Liver (tissue), 9 donors: ENCODE data around the gene RELB. TPM values are rescaled to one million over a fixed set of nuclear protein-coding genes. Genes with fewer than 3 reads are reported as not detected.

Source experiments
- DNase-seq: peaks from one replicate; pipeline ENCODE4 v3.0.0-alpha.2; 2017; ENCODE audit warnings: low spot score
- H3K27ac ChIP-seq, 2 donors: one replicate each; pipeline ENCODE4 v1.7.0; 2013; ENCODE audit warnings: inconsistent platforms in 2 of 2, low read length in 2 of 2, control low read depth in 1 of 2, low read depth in 1 of 2, mild to moderate bottlenecking in 1 of 2
- H3K27me3 ChIP-seq, 4 donors: one replicate each; pipeline versions ENCODE4 v1.6.1 to v1.7.0; 2013; ENCODE audit warnings: low read length in 3 of 4, inconsistent platforms in 1 of 4, mild to moderate bottlenecking in 1 of 4, moderate library complexity in 1 of 4; ENCODE audit not compliant: control insufficient read depth in 4 of 4, insufficient read depth in 4 of 4
- H3K36me3 ChIP-seq, 4 donors: one replicate each; pipeline versions ENCODE4 v1.6.1 to v1.7.0; 2013; ENCODE audit warnings: low read length in 3 of 4, mild to moderate bottlenecking in 3 of 4, low read depth in 1 of 4, moderate library complexity in 1 of 4; ENCODE audit not compliant: control insufficient read depth in 4 of 4, insufficient read depth in 3 of 4
- H3K4me1 ChIP-seq, 4 donors: one replicate each; pipeline versions ENCODE4 v1.6.1 to v1.7.0; 2013; ENCODE audit warnings: low read length in 3 of 4, mild to moderate bottlenecking in 3 of 4, moderate library complexity in 1 of 4; ENCODE audit not compliant: control insufficient read depth in 4 of 4, insufficient read depth in 4 of 4
- H3K4me3 ChIP-seq, 3 donors: one replicate each; pipeline versions ENCODE4 v1.6.1 to v1.7.0; 2013; ENCODE audit warnings: low read length in 3 of 3, control low read depth in 1 of 3, low read depth in 1 of 3, mild to moderate bottlenecking in 1 of 3
- H3K9ac ChIP-seq, 2 donors: one replicate each; pipeline ENCODE4 v1.7.0; 2013; ENCODE audit warnings: low read length in 2 of 2, mild to moderate bottlenecking in 2 of 2, moderate library complexity in 2 of 2, control low read depth in 1 of 2, low read depth in 1 of 2
- H3K9me3 ChIP-seq, 4 donors: one replicate each; pipeline versions ENCODE4 v1.6.1 to v1.7.0; 2013; ENCODE audit warnings: low read length in 3 of 4; ENCODE audit not compliant: control insufficient read depth in 4 of 4
- ATF3 ChIP-seq: IDR thresholded peaks from 2 replicates; pipeline ENCODE4 v1.6.1; 2016; ENCODE audit warnings: antibody characterized with exemption
- CTCF ChIP-seq: fragments of 150-350 bp; IDR thresholded peaks from 2 replicates; pipeline ENCODE4 v1.5.1; 2017; ENCODE audit warnings: improper control_type of control experiment, low read depth, low read length; ENCODE audit not compliant: missing input control
- EGR1 ChIP-seq, 2 donors: IDR thresholded peaks; 2 replicates each; pipeline ENCODE4 v1.6.1; 2016 to 2018; ENCODE audit warnings: antibody characterized with exemption in 2 of 2, low read depth in 2 of 2
- FOXA1 ChIP-seq: IDR thresholded peaks from 2 replicates; pipeline ENCODE4 v1.6.1; 2016; ENCODE audit warnings: antibody characterized with exemption
- FOXA2 ChIP-seq: IDR thresholded peaks from 2 replicates; pipeline ENCODE4 v1.6.1; 2016; ENCODE audit warnings: antibody characterized with exemption
- GABPA ChIP-seq, 2 donors: IDR thresholded peaks in 1 of 2; conservative IDR thresholded peaks in 1 of 2; 2 replicates each; pipeline ENCODE4 v1.6.1; 2016; ENCODE audit warnings: antibody characterized with exemption in 2 of 2, mild to moderate bottlenecking in 1 of 2, moderate library complexity in 1 of 2
- HNF4A ChIP-seq, 2 donors: conservative IDR thresholded peaks; 2 replicates each; pipeline ENCODE4 v1.6.1; 2016; ENCODE audit warnings: antibody characterized with exemption in 2 of 2, mild to moderate bottlenecking in 2 of 2
- HNF4G ChIP-seq: IDR thresholded peaks from 2 replicates; pipeline ENCODE4 v1.6.1; 2016; ENCODE audit warnings: antibody characterized with exemption
- JUND ChIP-seq, 2 donors: IDR thresholded peaks; 2 replicates each; pipeline ENCODE4 v1.6.1; 2016; ENCODE audit warnings: antibody characterized with exemption in 2 of 2
- MAX ChIP-seq: IDR thresholded peaks from 2 replicates; pipeline ENCODE4 v1.6.1; 2016; ENCODE audit warnings: antibody characterized with exemption
- NR2F2 ChIP-seq: IDR thresholded peaks from 2 replicates; pipeline ENCODE4 v1.6.1; 2016; ENCODE audit warnings: antibody characterized with exemption
- RAD21 ChIP-seq, 2 donors: IDR thresholded peaks; 2 replicates each; pipeline ENCODE4 v1.6.1; 2016; ENCODE audit warnings: antibody characterized with exemption in 2 of 2, mild to moderate bottlenecking in 2 of 2
- REST ChIP-seq: IDR thresholded peaks from 2 replicates; pipeline ENCODE4 v1.6.1; 2016; ENCODE audit warnings: antibody characterized with exemption, mild to moderate bottlenecking
- RXRA ChIP-seq, 2 donors: IDR thresholded peaks; 2 replicates each; pipeline ENCODE4 v1.6.1; 2017 to 2018; ENCODE audit warnings: antibody characterized with exemption in 2 of 2, mild to moderate bottlenecking in 1 of 2
- SP1 ChIP-seq: IDR thresholded peaks from 2 replicates; pipeline ENCODE4 v1.6.1; 2018; ENCODE audit warnings: antibody characterized with exemption, mild to moderate bottlenecking
- TAF1 ChIP-seq: conservative IDR thresholded peaks from 2 replicates; pipeline ENCODE4 v1.6.1; 2016; ENCODE audit warnings: antibody characterized with exemption, mild to moderate bottlenecking
- YY1 ChIP-seq: IDR thresholded peaks from 2 replicates; pipeline ENCODE4 v1.6.1; 2016; ENCODE audit warnings: antibody characterized with exemption, mild to moderate bottlenecking
- ZBTB33 ChIP-seq: IDR thresholded peaks from 2 replicates; pipeline ENCODE4 v1.6.1; 2016; ENCODE audit warnings: antibody characterized with exemption
- WGBS: extraction: QIAGEN DNeasy Blood & Tissue Kit; methylation state at CpG from one replicate; pipeline ENCODE4 v1.1.7; 2013; 5-methylcytosine and 5-hydroxymethylcytosine counted together
- polyA plus RNA-seq, 2 donors: library from polyadenylated mRNA; stranded (reverse) in 1 of 2; unstranded in 1 of 2; fragments of 200-250 nt in 1 of 2; fragments of >200 nt in 1 of 2; fragmentation: Nextera tagmentation in 1 of 2; extraction: Ambion mirVana in 1 of 2; gene quantifications; one replicate each; pipeline versions ENCODE4 v1.2.1 to v1.2.3, GENCODE V29; 2013 to 2015
- total RNA-seq, 2 donors: library from RNA; depleted of rRNA; stranded (reverse); fragments of >200 nt; gene quantifications; one replicate each; pipeline ENCODE4 v1.2.3, GENCODE V29; 2014
- donor health status: healthy.
- donor health status: healthy.
- donor health status: healthy.
- donor health status: healthy.
- donor health status: healthy.

RELB gene
- total and polyA plus RNA-seq, 4 donors = 1.4 to 4.9 (median 2.6) TPM

GRCh38 chr19:45086480-45086879 lies 85.2 kb downstream of the RELB start:
- WGBS = 95% methylated on average over 4 of the region's 4 CpGs
- no peaks in the 10 kb centered on the region for H3K27me3 ChIP-seq
- no peak overlapping the region for H3K27ac ChIP-seq
- no peak overlapping the region for H3K4me3 ChIP-seq
- H3K36me3 ChIP-seq = peaks cover 2 to 19% (median 10%) of the 10 kb centered on the region in 4 donors
- no peaks in the 10 kb centered on the region for H3K9me3 ChIP-seq
- no peak for DNase-seq
- H3K9ac ChIP-seq = no peak overlapping the region
- TF ChIP-seq HNF4G (no peak), HNF4A (conservative IDR thresholded peaks at IDR 0.05) (no peak), RXRA (IDR thresholded peaks at IDR 0.05) (no peak), CTCF (no peak), FOXA2 (no peak), YY1 (no peak), JUND (IDR thresholded peaks at IDR 0.05) (no peak), TAF1 (no peak), EGR1 (IDR thresholded peaks at IDR 0.05; ENCODE audit: low read depth in 2 of 2) (no peak), FOXA1 (no peak), SP1 (no peak), ZBTB33 (no peak), RAD21 (IDR thresholded peaks at IDR 0.05) (no peak), MAX (no peak), ATF3 (no peak)
- H3K4me1 ChIP-seq = peaks cover 0 to 12% (median 9%) of the 10 kb centered on the region in 4 donors

GRCh38 chr19:45087531-45087930 lies 86.3 kb downstream of the RELB start:
- no peak overlapping the region for H3K9ac ChIP-seq
- peaks cover 0 to 11% (median 5%) of the 10 kb centered on the region in 4 donors for H3K36me3 ChIP-seq
- H3K27ac ChIP-seq = no peak overlapping the region
- no peak overlapping the region for H3K4me3 ChIP-seq
- DNase-seq = no peak
- H3K4me1 ChIP-seq = peaks cover 0 to 19% (median 13%) of the 10 kb centered on the region in 4 donors
- WGBS = 73% methylated on average over 11 of the region's 11 CpGs
- no peak for TF ChIP-seq RXRA (IDR thresholded peaks at IDR 0.05)
- TF ChIP-seq GABPA (IDR thresholded peaks at IDR 0.05 in 1 of 2, conservative IDR thresholded peaks at IDR 0.05 in 1 of 2) = no peak
- no peak for TF ChIP-seq CTCF
- no peak for TF ChIP-seq ZBTB33
- no peak for TF ChIP-seq NR2F2
- TF ChIP-seq HNF4G = no peak
- TF ChIP-seq FOXA1 = no peak
- TF ChIP-seq REST = no peak
- no peak for TF ChIP-seq JUND (IDR thresholded peaks at IDR 0.05)
- TF ChIP-seq HNF4A (conservative IDR thresholded peaks at IDR 0.05) = no peak
- TF ChIP-seq FOXA2 = no peak
- TF ChIP-seq RAD21 (IDR thresholded peaks at IDR 0.05) = no peak
- TF ChIP-seq ATF3 = no peak
- no peak for TF ChIP-seq SP1
- TF ChIP-seq MAX = no peak
- no peak for TF ChIP-seq TAF1
- TF ChIP-seq YY1 = no peak
- no peaks in the 10 kb centered on the region for H3K9me3 ChIP-seq
- H3K27me3 ChIP-seq = no peaks in the 10 kb centered on the region
